ENCODE data around the gene DOCK1.
A peak's percentile ranks its signal among the peaks of the same experiment; 100 is the strongest.

Gene DOCK1

DNA sequence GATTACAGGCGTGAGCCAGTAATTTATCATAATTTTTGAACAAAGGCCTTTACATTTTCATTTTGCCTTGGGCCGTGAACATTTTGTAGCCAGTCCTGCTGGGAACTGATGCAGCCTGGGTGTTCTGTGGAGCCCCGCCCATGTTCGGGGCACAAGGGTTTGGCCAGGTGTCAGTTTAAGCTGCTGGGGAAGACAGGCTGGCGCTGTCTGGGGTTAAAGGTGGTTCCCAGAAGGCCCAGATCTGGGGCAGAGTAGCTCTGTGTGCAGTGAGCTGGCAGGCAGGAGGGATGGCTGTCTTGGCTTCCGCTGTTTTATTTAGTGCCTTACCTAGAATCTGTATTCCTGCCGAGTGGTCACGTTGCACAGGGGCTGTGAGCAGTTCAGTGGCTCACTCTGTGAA, 50.2 kb downstream of the DOCK1 start:
- DNase-seq (ENCODE audit: low spot score), result peak; percentile 17

- DNase-seq (ENCODE audit: low spot score), result no peak
These were observed 50.9 kb downstream of the DOCK1 start for GRCh38 chr10:126955934-126956711.

DNA sequence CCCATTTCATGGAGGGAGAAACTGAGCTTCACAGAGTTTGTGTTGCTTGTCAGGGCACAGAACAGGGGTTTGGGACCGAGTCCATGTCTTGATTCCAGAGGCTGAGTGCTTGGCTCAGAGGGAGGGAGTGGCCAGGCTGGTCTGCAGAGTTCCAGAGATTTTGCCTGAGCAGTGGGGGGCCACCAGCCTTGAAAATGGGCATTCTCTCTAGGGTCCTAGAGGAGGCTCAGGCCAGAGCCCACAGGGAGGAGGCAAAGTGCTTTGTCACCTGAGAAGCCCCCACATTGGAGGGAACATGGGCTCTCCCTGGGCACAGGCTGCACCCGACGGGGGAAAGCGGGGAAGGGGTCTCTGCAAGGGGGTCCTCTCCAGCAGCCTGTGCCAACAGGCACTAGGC, 51.5 kb downstream of the DOCK1 start:
- no peak for DNase-seq (ENCODE audit: low spot score)

GRCh38 chr10:126957111-126957510, 51.9 kb downstream of the DOCK1 start:
- no peak for DNase-seq (ENCODE audit: low spot score)

- no peak for DNase-seq (ENCODE audit: low spot score)
These were observed 54.2 kb downstream of the DOCK1 start for GRCh38 chr10:126959431-126959830.

GRCh38 chr10:126959906-126960685, 54.9 kb downstream of the DOCK1 start:
- DNase-seq (ENCODE audit: low spot score), result peak; percentile 91

DNA sequence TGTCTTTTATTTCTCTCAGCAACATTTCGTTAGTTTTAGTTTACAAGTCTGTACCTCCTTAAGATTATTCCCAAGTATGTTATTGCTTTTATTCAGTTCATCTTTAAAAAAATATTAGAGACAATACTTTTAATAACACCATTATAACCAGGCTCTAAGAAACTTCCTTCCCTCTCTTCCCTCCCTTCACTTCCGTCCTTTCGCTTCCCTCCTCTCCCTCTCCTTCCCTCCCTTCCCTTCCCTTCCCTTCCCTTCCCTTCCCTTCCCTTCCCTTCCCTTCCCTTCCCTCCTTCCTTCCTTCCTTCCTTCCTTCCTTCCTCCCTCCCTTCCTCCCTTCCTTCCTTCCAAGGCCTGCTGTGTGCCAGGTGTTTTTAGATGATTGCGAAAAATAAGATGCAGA, 58.1 kb downstream of the DOCK1 start:
- DNase-seq (ENCODE audit: low spot score), result no peak

DNA sequence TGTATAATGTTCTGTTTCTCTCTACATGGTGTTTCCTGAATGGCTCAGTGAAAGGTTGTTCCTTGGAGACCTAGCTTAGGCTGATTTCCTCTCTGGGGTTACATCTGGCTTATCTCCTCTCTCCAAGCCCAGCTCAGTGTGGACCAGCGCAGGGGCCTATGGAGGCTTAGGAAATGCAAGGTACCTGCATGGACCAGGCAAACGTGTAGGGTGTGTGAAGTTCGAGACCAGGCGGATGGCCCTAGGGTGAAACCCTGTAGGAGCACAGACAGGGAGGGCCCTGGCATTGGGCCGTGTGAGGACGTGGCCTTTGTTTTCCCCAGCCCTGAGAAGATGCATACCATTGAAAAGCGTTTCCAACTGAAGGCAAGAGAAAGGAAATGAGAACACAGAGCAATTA, 59.0 kb downstream of the DOCK1 start:
- DNase-seq (ENCODE audit: low spot score), result no peak

GRCh38 chr10:126966938-126967337, 61.7 kb downstream of the DOCK1 start:
- DNase-seq (ENCODE audit: low spot score), result no peak

DNA sequence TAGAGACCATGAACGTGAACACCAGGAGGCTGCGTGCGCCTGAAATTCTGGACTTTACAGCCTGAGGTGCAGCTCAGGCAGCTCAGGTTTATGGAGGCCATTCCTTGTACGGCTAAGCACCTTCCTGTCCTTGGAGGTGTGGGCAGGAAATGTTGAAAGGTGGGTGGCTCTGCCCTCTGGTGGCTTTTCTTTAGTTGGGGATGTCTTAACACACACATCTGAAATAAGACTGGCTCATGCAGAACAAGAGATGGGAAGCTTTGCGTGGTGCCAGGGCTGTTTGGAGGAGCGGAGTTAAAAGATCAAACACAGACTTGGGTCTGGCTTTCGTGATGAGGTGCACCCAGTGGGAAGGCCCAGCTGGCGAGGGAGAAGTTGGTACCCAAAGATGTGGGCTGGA, 64.1 kb downstream of the DOCK1 start:
- peak; percentile 74 for DNase-seq (ENCODE audit: low spot score)

GRCh38 chr10:126972635-126973414, 67.6 kb downstream of the DOCK1 start:
- peak; percentile 94 for DNase-seq (ENCODE audit: low spot score)

GRCh38 chr10:126975221-126975620, 70.0 kb downstream of the DOCK1 start:
- no peak for DNase-seq (ENCODE audit: low spot score)

- DNase-seq (ENCODE audit: low spot score), result no peak
These were observed 72.0 kb downstream of the DOCK1 start for GRCh38 chr10:126977216-126977615.

GRCh38 chr10:126979311-126979710, 74.1 kb downstream of the DOCK1 start:
- no peak for DNase-seq (ENCODE audit: low spot score)

GRCh38 chr10:126993208-126993607, 88.0 kb downstream of the DOCK1 start:
- no peak for DNase-seq (ENCODE audit: low spot score)

- DNase-seq (ENCODE audit: low spot score), result no peak
These were observed 92.8 kb downstream of the DOCK1 start for GRCh38 chr10:126997801-126998590.

GRCh38 chr10:127000598-127000997, 95.4 kb downstream of the DOCK1 start:
- no peak for DNase-seq (ENCODE audit: low spot score)

- DNase-seq (ENCODE audit: low spot score), result no peak
These were observed 97.9 kb downstream of the DOCK1 start for GRCh38 chr10:127003032-127003685.

GRCh38 chr10:127006453-127006852, 101.2 kb downstream of the DOCK1 start:
- no peak for DNase-seq (ENCODE audit: low spot score)

GRCh38 chr10:127009366-127009765, 104.1 kb downstream of the DOCK1 start:
- DNase-seq (ENCODE audit: low spot score), result no peak

DNA sequence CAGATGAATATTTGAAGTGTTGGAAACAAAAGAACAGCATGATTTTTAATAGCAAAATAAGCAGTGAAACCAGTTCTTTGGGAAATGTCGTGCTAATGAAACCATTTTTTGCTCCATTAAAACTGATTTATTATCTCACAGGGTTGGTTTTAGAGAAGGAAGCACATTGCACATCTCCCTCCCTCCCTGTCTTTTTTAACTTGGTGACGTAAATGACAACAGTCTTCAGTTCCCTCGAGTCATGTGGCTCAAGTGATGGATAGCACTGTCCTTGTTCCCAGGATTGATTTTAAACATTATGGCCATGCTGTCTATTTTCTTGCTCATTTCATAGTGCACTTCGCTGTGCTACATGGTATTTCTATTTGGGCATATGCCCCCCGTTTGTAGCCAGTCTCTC, 105.9 kb downstream of the DOCK1 start:
- DNase-seq (ENCODE audit: low spot score), result no peak

Data from kidney tubule cell (primary cell).